Esophagus squamous epithelium (tissue), 5 donors: ENCODE results near the gene SQOR. TPM values are rescaled to one million over a fixed set of nuclear protein-coding genes. Genes with fewer than 3 reads are reported as not detected.

Source experiments
- DNase-seq: peaks from one replicate; lab custom pipeline; 2025; lab: John Stamatoyannopoulos, UW
- H3K27ac ChIP-seq, 4 donors: fragments of 200-600 bp; sonication (generic); one replicate each; pipeline ENCODE4 v1.5.1; 2016 to 2019; ENCODE audit warnings: mild to moderate bottlenecking in 1 of 4
- H3K27me3 ChIP-seq, 4 donors: fragments of 200-600 bp; sonication (generic); 1 replicate in 3 of 4; 2 replicates in 1 of 4; pipeline versions ENCODE4 v1.5.1 to v1.6.0; 2017 to 2021; ENCODE audit warnings: antibody characterized with exemption in 1 of 4
- H3K36me3 ChIP-seq, 3 donors: fragments of 200-600 bp; sonication (generic); one replicate each; pipeline ENCODE4 v1.5.1; 2016 to 2019
- H3K4me1 ChIP-seq, 3 donors: fragments of 200-600 bp; sonication (generic); one replicate each; pipeline ENCODE4 v1.5.1; 2017 to 2019
- H3K4me3 ChIP-seq, 4 donors: fragments of 200-600 bp; sonication (generic); 1 replicate in 3 of 4; 2 replicates in 1 of 4; pipeline ENCODE4 v1.5.1; 2016 to 2019; ENCODE audit warnings: mild to moderate bottlenecking in 2 of 4, moderate library complexity in 1 of 4
- H3K9me3 ChIP-seq, 3 donors: fragments of 200-600 bp; sonication (generic); one replicate each; pipeline ENCODE4 v1.5.1; 2016 to 2019
- CTCF ChIP-seq, 6 experiments: fragments of 450-650 bp in 4 of 6; fragments of 200-600 bp in 2 of 6; sonication (generic) in 2 of 6; IDR thresholded peaks; one replicate each; pipeline ENCODE4 v1.5.1; 2016 to 2019; ENCODE audit warnings: antibody characterized with exemption in 6 of 6, mild to moderate bottlenecking in 4 of 6, moderate library complexity in 4 of 6
- POLR2A ChIP-seq, 4 donors: fragments of 450-650 bp; IDR thresholded peaks; one replicate each; pipeline ENCODE4 v1.6.1; 2017; ENCODE audit warnings: antibody characterized with exemption in 4 of 4, mild to moderate bottlenecking in 4 of 4, moderate library complexity in 3 of 4
- WGBS, 2 donors: methylation state at CpG; one replicate each; pipeline ENCODE4 v1.1.5; 2018; 5-methylcytosine and 5-hydroxymethylcytosine counted together
- intact Hi-C: fragments of 100-400 bp; cut with DNase I; formaldehyde crosslinking; loops from one replicate; pipeline ENCODE4 v1.15.0; 2022
- total RNA-seq, 4 donors: library from RNA; depleted of rRNA; stranded (reverse); fragments of >200 nt; gene quantifications; one replicate each; pipeline ENCODE4 v1.1.0, GENCODE V29; 2016
- donor health status: DM: yes; HTN: yes; CAD: no.

SQOR gene
- total RNA-seq, 4 donors from 2014 or later: 88.7 to 178 (median 128) TPM

GRCh38 chr15:45670511-45670910 is 35.7 kb downstream of the SQOR start:
- H3K4me3 ChIP-seq: no peak overlapping the region
- no peak for DNase-seq
- H3K4me1 ChIP-seq: peaks cover 0 to 4% (median 0%) of the 10 kb centered on the region in 3 donors
- no peaks in the 10 kb centered on the region for H3K27me3 ChIP-seq
- H3K27ac ChIP-seq: peak overlapping the region in 1 of 4 donors; percentile 49
- H3K9me3 ChIP-seq: no peaks in the 10 kb centered on the region
- peaks cover 6 to 91% (median 31%) of the 10 kb centered on the region in 3 donors for H3K36me3 ChIP-seq
- 71 to 75% methylated on average over 4 of the region's 4 CpGs for WGBS, 2 donors
- no peak for TF ChIP-seq POLR2A (IDR thresholded peaks at IDR 0.05)
- intact Hi-C loops: no loop called here

- TF ChIP-seq POLR2A (IDR thresholded peaks at IDR 0.05) (no peak), CTCF (IDR thresholded peaks at IDR 0.05) (no peak)
- Histone ChIP-seq H3K27me3 (no peaks in the 10 kb centered on the region), H3K4me3 (no peak overlapping the region), H3K4me1 (no peaks in the 10 kb centered on the region), H3K36me3 (peaks cover 6 to 100% (median 39%) of the 10 kb centered on the region in 3 donors), H3K27ac (no peak overlapping the region), H3K9me3 (no peaks in the 10 kb centered on the region)
- WGBS, 2 donors: 64 to 88% methylated on average over 3 of the region's 3 CpGs
- intact Hi-C loops: no loop called here
- DNase-seq: no peak
These were observed 39.8 kb downstream of the SQOR start for GRCh38 chr15:45674677-45675076.

- WGBS, 2 donors: 88 to 92% methylated on average over 7 of the region's 7 CpGs
- H3K36me3 ChIP-seq: peaks cover 6 to 100% (median 46%) of the 10 kb centered on the region in 3 donors
- H3K4me3 ChIP-seq: no peak overlapping the region
- H3K27me3 ChIP-seq: no peaks in the 10 kb centered on the region
- DNase-seq: no peak
- no peaks in the 10 kb centered on the region for H3K4me1 ChIP-seq
- no peak for TF ChIP-seq POLR2A (IDR thresholded peaks at IDR 0.05)
- no peak for TF ChIP-seq CTCF (IDR thresholded peaks at IDR 0.05)
- intact Hi-C loops: no loop called here
- no peaks in the 10 kb centered on the region for H3K9me3 ChIP-seq
- H3K27ac ChIP-seq: no peak overlapping the region
These were observed 43.0 kb downstream of the SQOR start for GRCh38 chr15:45677797-45678196.

- intact Hi-C loops: no loop called here
- Histone ChIP-seq H3K36me3 (peaks cover 6 to 100% (median 43%) of the 10 kb centered on the region in 3 donors), H3K27me3 (no peaks in the 10 kb centered on the region), H3K4me1 (no peaks in the 10 kb centered on the region), H3K4me3 (no peak overlapping the region), H3K27ac (no peak overlapping the region), H3K9me3 (no peaks in the 10 kb centered on the region)
- 85 to 94% methylated on average over 4 of the region's 4 CpGs for WGBS, 2 donors
- no peak for DNase-seq
- no peak for TF ChIP-seq CTCF (IDR thresholded peaks at IDR 0.05)
- no peak for TF ChIP-seq POLR2A (IDR thresholded peaks at IDR 0.05)
These were observed 43.8 kb downstream of the SQOR start for GRCh38 chr15:45678459-45679178.

GRCh38 chr15:45684533-45684932 is 49.7 kb downstream of the SQOR start:
- no peak overlapping the region for H3K4me3 ChIP-seq
- 75 to 98% methylated on average over 2 of the region's 2 CpGs for WGBS, 2 donors

More at GRCh38 chr15:45684533-45684932, 49.7 kb downstream of the SQOR start:
- H3K4me1 ChIP-seq: no peaks in the 10 kb centered on the region
- no peak for DNase-seq
- H3K27me3 ChIP-seq: no peaks in the 10 kb centered on the region
- intact Hi-C loops: no loop called here
- TF ChIP-seq POLR2A (IDR thresholded peaks at IDR 0.05) (no peak), CTCF (IDR thresholded peaks at IDR 0.05) (no peak)
- H3K9me3 ChIP-seq: no peaks in the 10 kb centered on the region
- H3K27ac ChIP-seq: no peak overlapping the region
- peaks cover 0 to 100% (median 24%) of the 10 kb centered on the region in 3 donors for H3K36me3 ChIP-seq
